Uterus (tissue), 4 donors: ENCODE data around the gene AHNAK. TPM values are rescaled to one million over a fixed set of nuclear protein-coding genes. Genes with fewer than 3 reads are reported as not detected.

Experiments
- DNase-seq, 2 donors: peaks; one replicate each; pipeline ENCODE4 v3.0.0-alpha.2; 2019 to 2020
- H3K27ac ChIP-seq, 2 donors: fragments of 200-600 bp; sonication (generic); 1 replicate in 1 of 2; 2 replicates in 1 of 2; pipeline ENCODE4 v1.5.1; 2016 to 2018
- H3K27me3 ChIP-seq, 2 donors: fragments of 200-600 bp; sonication (generic); one replicate each; pipeline ENCODE4 v1.5.1; 2018 to 2019; ENCODE audit warnings: control low read depth in 1 of 2
- H3K36me3 ChIP-seq, 2 donors: fragments of 200-600 bp; sonication (generic); one replicate each; pipeline ENCODE4 v1.5.1; 2019; ENCODE audit warnings: control low read depth in 1 of 2
- H3K4me1 ChIP-seq, 2 donors: fragments of 200-600 bp; sonication (generic); one replicate each; pipeline ENCODE4 v1.5.1; 2018 to 2019; ENCODE audit warnings: control low read depth in 1 of 2
- H3K4me3 ChIP-seq, 2 donors: fragments of 200-600 bp; sonication (generic); 1 replicate in 1 of 2; 2 replicates in 1 of 2; pipeline ENCODE4 v1.5.1; 2018 to 2019; ENCODE audit warnings: mild to moderate bottlenecking in 1 of 2
- H3K9me3 ChIP-seq, 2 donors: fragments of 200-600 bp; sonication (generic); one replicate each; pipeline ENCODE4 v1.5.1; 2019; ENCODE audit warnings: control low read depth in 1 of 2
- CTCF ChIP-seq, 4 experiments: fragments of 200-600 bp in 2 of 4; fragments of 450-650 bp in 2 of 4; sonication (generic) in 2 of 4; IDR thresholded peaks; one replicate each; pipeline ENCODE4 v1.5.1; 2016 to 2019; ENCODE audit warnings: antibody characterized with exemption in 4 of 4, mild to moderate bottlenecking in 2 of 4, moderate library complexity in 1 of 4
- POLR2A ChIP-seq, 2 donors: fragments of 450-650 bp; IDR thresholded peaks; one replicate each; pipeline ENCODE4 v1.6.1; 2016; ENCODE audit warnings: antibody characterized with exemption in 2 of 2, mild to moderate bottlenecking in 1 of 2, moderate library complexity in 1 of 2
- intact Hi-C: fragments of 100-400 bp; cut with DNase I; formaldehyde crosslinking; loops from one replicate; pipeline ENCODE4 v1.15.1; 2023; ENCODE audit warnings: low total_unique reads
- total RNA-seq, 4 donors: library from RNA; depleted of rRNA in 3 of 4; stranded (reverse); fragments of >200 nt in 3 of 4; gene quantifications; one replicate each; pipeline versions ENCODE4 v1.1.0 to v1.2.4, GENCODE V29; 2014 to 2023
- donor health status: DM: yes; HTN: yes; CAD: no.

AHNAK gene
- total RNA-seq, 4 donors from 2014 or later, result 452 to 1,353 (median 779) TPM

GRCh38 chr11:62393735-62394134, 152.9 kb downstream of the AHNAK start:
- Histone ChIP-seq H3K9me3 (no peaks in the 10 kb centered on the region), H3K27ac (no peak overlapping the region), H3K36me3 (no peaks in the 10 kb centered on the region), H3K4me3 (no peak overlapping the region), H3K4me1 (peaks cover 11 to 24% of the 10 kb centered on the region in 2 donors), H3K27me3 (no peaks in the 10 kb centered on the region)
- no peak for DNase-seq
- intact Hi-C loops, result no loop called here
- TF ChIP-seq POLR2A (IDR thresholded peaks at IDR 0.05) (no peak), CTCF (IDR thresholded peaks at IDR 0.05) (no peak)

GRCh38 chr11:62393061-62393611, 153.5 kb downstream of the AHNAK start:
- peak overlapping the region in 1 of 2 donors; percentile 27 for H3K27ac ChIP-seq

GRCh38 chr11:62392506-62392905, 154.1 kb downstream of the AHNAK start:
- no peaks in the 10 kb centered on the region for H3K9me3 ChIP-seq
- H3K4me1 ChIP-seq, result peaks cover 0 to 14% of the 10 kb centered on the region in 2 donors
- H3K27ac ChIP-seq, result peak overlapping the region in 1 of 2 donors; percentile 27
- TF ChIP-seq CTCF (IDR thresholded peaks at IDR 0.05), result no peak
- TF ChIP-seq POLR2A (IDR thresholded peaks at IDR 0.05), result no peak
- no peaks in the 10 kb centered on the region for H3K27me3 ChIP-seq
- H3K36me3 ChIP-seq, result no peaks in the 10 kb centered on the region
- intact Hi-C loops, result no loop called here
- H3K4me3 ChIP-seq, result no peak overlapping the region
- no peak for DNase-seq

More at GRCh38 chr11:62393061-62393611, 153.5 kb downstream of the AHNAK start:
- TF ChIP-seq POLR2A (IDR thresholded peaks at IDR 0.05), result no peak
- no peak for TF ChIP-seq CTCF (IDR thresholded peaks at IDR 0.05)
- Histone ChIP-seq H3K9me3 (no peaks in the 10 kb centered on the region), H3K27me3 (no peaks in the 10 kb centered on the region), H3K4me1 (peaks cover 6 to 19% of the 10 kb centered on the region in 2 donors), H3K36me3 (no peaks in the 10 kb centered on the region), H3K4me3 (no peak overlapping the region)
- no peak for DNase-seq
- intact Hi-C loops, result no loop called here

- no peaks in the 10 kb centered on the region for H3K27me3 ChIP-seq
- intact Hi-C loops, result no loop called here
- no peaks in the 10 kb centered on the region for H3K36me3 ChIP-seq
- no peak for DNase-seq
- H3K9me3 ChIP-seq, result no peaks in the 10 kb centered on the region
- no peak overlapping the region for H3K4me3 ChIP-seq
- TF ChIP-seq POLR2A (IDR thresholded peaks at IDR 0.05), result no peak
- no peak for TF ChIP-seq CTCF (IDR thresholded peaks at IDR 0.05)
- H3K4me1 ChIP-seq, result peaks cover 0 to 7% of the 10 kb centered on the region in 2 donors
- no peak overlapping the region for H3K27ac ChIP-seq
Measured at GRCh38 chr11:62391642-62392425, 154.8 kb downstream of the AHNAK start.

GRCh38 chr11:62390722-62391121, 155.9 kb downstream of the AHNAK start:
- H3K27ac ChIP-seq, result no peak overlapping the region
- no peaks in the 10 kb centered on the region for H3K9me3 ChIP-seq
- no peaks in the 10 kb centered on the region for H3K27me3 ChIP-seq
- H3K4me1 ChIP-seq, result peaks cover 0 to under 1% of the 10 kb centered on the region in 2 donors
- H3K36me3 ChIP-seq, result no peaks in the 10 kb centered on the region
- no peak overlapping the region for H3K4me3 ChIP-seq
- intact Hi-C loops, result no loop called here
- DNase-seq, result no peak
- no peak for TF ChIP-seq CTCF (IDR thresholded peaks at IDR 0.05)
- no peak for TF ChIP-seq POLR2A (IDR thresholded peaks at IDR 0.05)
